HS-5 (cell line): ENCODE data around the gene SEZ6L.
A peak's percentile ranks its signal among the peaks of the same experiment; 100 is the strongest.

Experiments used
- DNase-seq: peaks from one replicate; pipeline ENCODE4 v3.0.0-alpha.2; 2012; ENCODE audit warnings: low read depth

The SEZ6L gene

GRCh38 chr22:26334232-26334631, 165.0 kb downstream of the SEZ6L start:
- DNase-seq, result no peak

- no peak for DNase-seq
Measured at GRCh38 chr22:26336773-26337172, 167.5 kb downstream of the SEZ6L start.

- DNase-seq, result no peak
Measured at GRCh38 chr22:26339755-26340154, 170.5 kb downstream of the SEZ6L start.

GRCh38 chr22:26342745-26343410, 173.6 kb downstream of the SEZ6L start:
- DNase-seq, result no peak

GRCh38 chr22:26345496-26345895, 176.2 kb downstream of the SEZ6L start:
- DNase-seq, result no peak

- no peak for DNase-seq
Measured at GRCh38 chr22:26348810-26349526, 179.7 kb downstream of the SEZ6L start.

- DNase-seq, result no peak
Measured at GRCh38 chr22:26354707-26355106, 185.4 kb downstream of the SEZ6L start.

GRCh38 chr22:26357281-26357680, 188.0 kb downstream of the SEZ6L start:
- DNase-seq, result no peak

- DNase-seq, result no peak
Measured at GRCh38 chr22:26357813-26358212, 188.6 kb downstream of the SEZ6L start.

- DNase-seq, result no peak
Measured at GRCh38 chr22:26359156-26359555, 189.9 kb downstream of the SEZ6L start.

GRCh38 chr22:26360169-26360885, 191.1 kb downstream of the SEZ6L start:
- DNase-seq, result peak; percentile 63

GRCh38 chr22:26362471-26362870, 193.2 kb downstream of the SEZ6L start:
- peak; percentile 72 for DNase-seq

- peak; percentile 55 for DNase-seq
Measured at GRCh38 chr22:26364066-26365015, 195.1 kb downstream of the SEZ6L start.

- no peak for DNase-seq
Measured at GRCh38 chr22:26367402-26368245, 198.4 kb downstream of the SEZ6L start.

- no peak for DNase-seq
Measured at GRCh38 chr22:26372890-26373289, 203.6 kb downstream of the SEZ6L start.

- DNase-seq, result no peak
Measured at GRCh38 chr22:26374391-26375026, 205.2 kb downstream of the SEZ6L start.

- DNase-seq, result no peak
Measured at GRCh38 chr22:26377170-26377830, 208.0 kb downstream of the SEZ6L start.

- DNase-seq, result no peak
Measured at GRCh38 chr22:26380072-26380830, 211.0 kb downstream of the SEZ6L start.

- DNase-seq, result no peak
Measured at GRCh38 chr22:26382782-26383181, 213.5 kb downstream of the SEZ6L start.
